ENCODE results near the gene MLXIP.

Gene MLXIP

GRCh38 chr12:122155705-122156104 is 77.1 kb downstream of the MLXIP start:
- H3K4me3 ChIP-seq (ENCODE audit: low read length), result no peak overlapping the region
- no peak for DNase-seq (ENCODE audit: low read depth)
- TF ChIP-seq, protein P1, sequence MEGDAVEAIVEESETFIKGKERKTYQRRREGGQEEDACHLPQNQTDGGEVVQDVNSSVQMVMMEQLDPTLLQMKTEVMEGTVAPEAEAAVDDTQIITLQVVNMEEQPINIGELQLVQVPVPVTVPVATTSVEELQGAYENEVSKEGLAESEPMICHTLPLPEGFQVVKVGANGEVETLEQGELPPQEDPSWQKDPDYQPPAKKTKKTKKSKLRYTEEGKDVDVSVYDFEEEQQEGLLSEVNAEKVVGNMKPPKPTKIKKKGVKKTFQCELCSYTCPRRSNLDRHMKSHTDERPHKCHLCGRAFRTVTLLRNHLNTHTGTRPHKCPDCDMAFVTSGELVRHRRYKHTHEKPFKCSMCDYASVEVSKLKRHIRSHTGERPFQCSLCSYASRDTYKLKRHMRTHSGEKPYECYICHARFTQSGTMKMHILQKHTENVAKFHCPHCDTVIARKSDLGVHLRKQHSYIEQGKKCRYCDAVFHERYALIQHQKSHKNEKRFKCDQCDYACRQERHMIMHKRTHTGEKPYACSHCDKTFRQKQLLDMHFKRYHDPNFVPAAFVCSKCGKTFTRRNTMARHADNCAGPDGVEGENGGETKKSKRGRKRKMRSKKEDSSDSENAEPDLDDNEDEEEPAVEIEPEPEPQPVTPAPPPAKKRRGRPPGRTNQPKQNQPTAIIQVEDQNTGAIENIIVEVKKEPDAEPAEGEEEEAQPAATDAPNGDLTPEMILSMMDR (conservative IDR thresholded peaks at IDR 0.05; ENCODE audit: low read length), result no peak

DNA sequence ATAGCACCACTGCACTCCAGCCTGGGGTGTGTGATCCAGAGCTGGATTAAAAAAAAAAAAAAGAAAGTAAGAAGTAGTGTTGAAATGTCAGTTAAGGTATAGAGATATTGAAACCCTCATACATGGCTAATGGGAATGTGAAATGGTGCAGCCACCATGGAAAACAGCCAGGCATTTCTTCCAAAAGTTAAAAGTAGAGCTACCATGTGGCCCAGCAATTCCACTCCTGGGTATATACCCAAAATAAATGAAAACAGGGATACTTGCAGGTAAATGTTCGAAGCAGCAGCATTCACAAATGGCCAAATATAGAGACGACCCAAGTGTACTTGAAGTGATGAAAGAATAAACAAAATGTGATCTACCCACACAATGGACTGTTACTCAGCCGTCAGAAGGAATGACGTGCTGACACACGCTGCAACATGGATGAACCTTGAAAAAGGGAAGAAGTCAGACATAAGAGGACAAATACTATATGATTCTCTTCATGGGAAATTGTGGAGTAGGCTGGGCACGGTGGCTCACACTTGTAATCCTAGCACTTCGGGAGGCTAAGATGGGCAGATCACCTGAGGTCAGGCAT is 80.2 kb downstream of the MLXIP start:
- DNase-seq (ENCODE audit: low read depth), result no peak
- TF ChIP-seq, protein P1 (conservative IDR thresholded peaks at IDR 0.05; ENCODE audit: low read length), result no peak

DNA sequence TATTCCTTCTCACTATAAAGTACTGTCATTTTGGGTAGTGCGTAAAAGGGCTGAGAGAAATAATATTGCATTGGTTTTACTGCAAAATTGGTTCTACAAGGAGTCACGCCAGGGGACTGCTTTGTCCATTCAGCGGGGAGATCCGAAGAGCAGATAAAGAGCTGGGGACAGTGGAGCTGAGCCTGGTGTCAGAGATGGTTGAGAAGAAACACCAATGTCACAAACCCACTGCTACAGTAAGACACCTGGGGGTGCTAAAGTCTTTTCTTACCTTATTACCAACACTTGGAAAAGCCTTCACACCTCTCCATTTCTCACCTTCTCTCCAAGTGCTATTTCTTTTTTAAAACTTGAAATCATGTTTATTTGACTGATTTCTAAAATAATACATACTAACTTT is 81.3 kb downstream of the MLXIP start:
- DNase-seq (ENCODE audit: low read depth), result no peak
- TF ChIP-seq, protein P1 (conservative IDR thresholded peaks at IDR 0.05; ENCODE audit: low read length), result no peak
- no peak overlapping the region for H3K4me3 ChIP-seq (ENCODE audit: low read length)

More for the DNA sequence above, 80.2 kb downstream of the MLXIP start:
- no peak overlapping the region for H3K4me3 ChIP-seq (ENCODE audit: low read length)

DNA sequence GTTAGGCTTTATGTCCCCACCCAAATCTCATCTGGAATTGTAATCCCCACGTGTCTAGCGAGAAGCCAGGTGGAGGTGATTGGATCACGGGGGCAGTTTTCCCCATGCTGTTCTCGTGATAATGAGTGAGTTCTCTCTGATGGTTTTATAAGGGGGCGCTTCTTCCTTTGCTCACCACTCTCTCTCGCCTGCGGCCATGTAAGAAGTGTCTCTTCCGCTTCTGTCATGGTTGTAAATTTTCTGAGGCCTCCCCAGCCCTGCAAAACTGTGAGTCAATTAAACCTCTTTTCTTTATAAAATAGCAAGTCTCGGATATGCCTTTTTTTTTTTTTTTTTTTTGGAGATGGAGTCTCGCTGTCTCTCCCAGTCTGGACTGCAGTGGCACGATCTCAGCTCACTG is 82.2 kb downstream of the MLXIP start:
- TF ChIP-seq, protein P1 (conservative IDR thresholded peaks at IDR 0.05; ENCODE audit: low read length), result no peak
- no peak for DNase-seq (ENCODE audit: low read depth)
- no peak overlapping the region for H3K4me3 ChIP-seq (ENCODE audit: low read length)

DNA sequence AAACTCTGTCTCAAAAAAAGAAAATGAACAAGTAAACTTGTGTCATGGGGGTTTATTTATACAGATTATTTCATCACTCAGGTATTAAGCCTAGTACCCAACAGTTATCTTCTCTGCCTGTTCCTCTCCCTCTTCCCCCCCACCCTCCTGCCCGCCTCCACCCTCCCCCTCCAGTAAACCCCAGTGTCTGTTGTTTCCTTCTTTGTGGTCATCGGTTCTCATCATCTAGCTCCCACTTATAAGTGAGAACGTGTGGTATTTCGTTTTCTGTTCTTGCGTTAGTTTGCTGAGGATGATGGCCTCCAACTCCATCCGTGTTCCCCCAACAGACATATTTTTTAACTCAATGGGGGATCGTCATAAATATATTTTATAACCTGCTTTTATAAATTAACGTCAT is 83.1 kb downstream of the MLXIP start:
- DNase-seq (ENCODE audit: low read depth), result no peak

DNA sequence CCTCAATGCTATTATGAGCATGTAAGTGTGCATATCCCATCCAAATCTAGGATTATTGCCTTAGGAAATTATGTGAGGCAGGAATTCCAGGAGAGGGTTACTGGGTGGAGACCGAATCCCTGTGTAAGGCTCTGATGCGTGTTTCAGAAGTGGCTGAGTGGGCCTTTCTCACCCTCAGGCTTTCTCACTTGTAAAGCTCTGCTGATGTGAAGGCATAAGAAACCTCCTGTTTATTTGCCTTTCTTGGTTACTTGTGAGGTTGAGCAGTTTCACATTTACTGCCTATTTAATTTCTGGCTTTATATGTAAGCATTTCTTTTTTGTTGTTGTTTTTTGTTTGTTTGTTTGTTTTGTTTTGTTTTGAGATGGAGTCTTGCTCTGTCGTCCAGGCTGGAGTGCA is 84.4 kb downstream of the MLXIP start:
- TF ChIP-seq, protein P1 (conservative IDR thresholded peaks at IDR 0.05; ENCODE audit: low read length), result no peak
- no peak overlapping the region for H3K4me3 ChIP-seq (ENCODE audit: low read length)
- DNase-seq (ENCODE audit: low read depth), result no peak

More for the DNA sequence above, 83.1 kb downstream of the MLXIP start:
- TF ChIP-seq, protein P1 (conservative IDR thresholded peaks at IDR 0.05; ENCODE audit: low read length), result no peak
- no peak overlapping the region for H3K4me3 ChIP-seq (ENCODE audit: low read length)

Data from AG10803 (cell line).